HG02852 (cell line): Measurements from ENCODE around the gene GUCY1A1.

ENCODE experiments used
- ATAC-seq: cut with Tn5 transposase; IDR thresholded peaks from one replicate; pipeline ENCODE4 v1.9.1; 2021; ENCODE audit warnings: mild to moderate bottlenecking, moderate library complexity; ENCODE audit not compliant: unreplicated experiment

The GUCY1A1 gene

GRCh38 chr4:155658681-155659064 is 8.0 kb upstream of the GUCY1A1 start:
- ATAC-seq: no peak

- no peak for ATAC-seq
Observed at GRCh38 chr4:155659176-155659575, 7.5 kb upstream of the GUCY1A1 start.

GRCh38 chr4:155660436-155660835 is 6.2 kb upstream of the GUCY1A1 start:
- ATAC-seq: no peak

DNA sequence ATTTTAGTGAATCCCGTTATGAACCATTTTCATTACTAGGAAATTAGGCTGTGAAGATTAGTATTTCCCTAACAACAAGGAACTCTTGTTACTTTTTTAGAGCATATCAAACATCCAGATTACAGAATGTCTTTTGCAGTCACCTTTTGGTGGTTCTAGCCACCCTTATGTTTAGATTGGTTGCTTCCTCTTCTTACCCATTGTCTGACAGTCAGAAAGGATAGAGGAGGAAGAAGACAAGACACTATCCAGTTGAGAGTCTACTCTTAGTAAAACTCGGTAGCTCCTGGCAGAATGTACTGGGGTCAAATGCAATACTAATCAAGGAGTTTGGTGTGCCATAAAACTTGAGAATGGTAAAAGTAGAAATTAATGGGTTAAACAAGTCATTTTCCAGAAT is 1.6 kb upstream of the GUCY1A1 start:
- ATAC-seq: no peak

DNA sequence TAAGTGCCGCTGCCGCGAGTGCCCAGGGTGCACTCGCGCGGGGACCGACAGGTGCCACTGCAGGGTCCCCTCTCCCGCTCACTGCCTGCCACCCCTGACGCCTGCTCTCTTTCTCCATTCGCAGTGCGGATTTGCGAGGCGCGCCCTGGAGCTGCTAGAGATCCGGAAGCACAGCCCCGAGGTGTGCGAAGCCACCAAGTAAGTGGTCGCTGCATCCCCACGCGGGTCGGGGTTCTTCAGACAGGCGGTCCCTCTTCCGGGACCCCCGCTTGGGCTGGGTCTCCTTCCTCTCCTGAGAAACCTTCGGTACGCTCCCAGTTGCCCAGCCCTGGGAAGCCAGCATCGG is 547 bp downstream of the GUCY1A1 start:
- ATAC-seq: peak; percentile 54

- peak; percentile 45 for ATAC-seq
Observed at GRCh38 chr4:155667568-155668511, 1.2 kb downstream of the GUCY1A1 start.

GRCh38 chr4:155668707-155669220 is 2.1 kb downstream of the GUCY1A1 start:
- ATAC-seq: no peak

GRCh38 chr4:155672342-155672741 is 5.7 kb downstream of the GUCY1A1 start:
- no peak for ATAC-seq

- no peak for ATAC-seq
Observed at GRCh38 chr4:155673453-155673979, 6.9 kb downstream of the GUCY1A1 start.

GRCh38 chr4:155674669-155675071 is 8.0 kb downstream of the GUCY1A1 start:
- no peak for ATAC-seq

- ATAC-seq: peak; percentile 75
Observed at GRCh38 chr4:155675709-155676429, 9.2 kb downstream of the GUCY1A1 start.

- no peak for ATAC-seq
Observed at GRCh38 chr4:155676430-155676825, 9.8 kb downstream of the GUCY1A1 start.

DNA sequence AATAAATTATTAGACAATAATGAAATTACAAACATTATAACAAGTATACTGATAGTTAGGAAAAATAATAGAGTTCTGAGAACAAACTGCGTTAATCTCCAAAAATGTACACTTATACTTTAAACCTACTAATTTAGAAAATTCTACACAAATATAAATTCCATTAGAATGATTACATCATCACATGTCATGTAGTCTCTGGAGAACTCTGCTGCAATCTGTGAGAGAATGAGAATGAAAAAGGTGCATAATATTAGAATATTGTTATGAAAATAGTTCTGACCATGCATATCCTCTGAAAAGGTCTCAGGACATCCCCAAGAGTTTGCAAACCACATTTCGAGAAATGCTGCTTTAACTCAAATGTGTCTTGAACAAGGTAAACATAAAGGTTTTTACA is 11.4 kb downstream of the GUCY1A1 start:
- no peak for ATAC-seq

DNA sequence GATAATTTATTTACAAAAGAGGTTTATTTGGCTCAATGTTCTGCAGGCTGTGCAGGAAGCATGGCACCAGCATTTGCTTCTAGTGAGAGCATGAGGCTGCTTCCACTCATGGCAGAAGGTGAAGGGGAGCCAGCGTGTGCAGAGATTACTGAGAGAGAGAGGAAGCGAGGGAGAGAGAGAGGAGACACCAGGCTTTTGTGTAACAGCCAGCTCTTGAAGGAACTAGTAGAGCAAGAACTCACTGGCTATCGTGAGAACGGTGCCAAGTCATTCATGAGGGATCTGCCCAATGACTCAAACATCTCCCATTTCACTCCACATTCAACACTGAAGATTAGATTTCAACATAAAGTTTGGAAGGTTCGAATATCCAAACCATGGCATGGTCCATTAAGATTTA is 12.7 kb downstream of the GUCY1A1 start:
- no peak for ATAC-seq

DNA sequence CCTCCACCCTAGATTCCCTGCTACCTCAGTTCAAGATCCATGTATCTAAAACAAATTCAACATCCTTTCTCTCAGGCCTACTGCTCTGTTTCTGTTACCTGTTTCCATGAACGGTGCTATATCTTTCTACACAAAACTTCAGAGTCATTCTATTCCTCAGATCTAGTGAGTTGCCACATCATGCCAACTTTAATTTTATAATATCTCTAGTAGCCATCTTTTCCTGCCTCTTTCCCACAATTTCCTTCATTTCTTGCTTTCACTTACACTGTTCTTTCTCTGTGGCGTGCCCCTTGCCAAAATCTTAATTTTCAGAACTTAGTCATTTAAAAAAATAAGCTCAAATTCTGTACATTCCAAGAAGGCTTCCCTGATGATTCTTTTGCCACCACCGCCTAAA is 15.2 kb downstream of the GUCY1A1 start:
- ATAC-seq: no peak

GRCh38 chr4:155684423-155684822 is 17.8 kb downstream of the GUCY1A1 start:
- no peak for ATAC-seq

DNA sequence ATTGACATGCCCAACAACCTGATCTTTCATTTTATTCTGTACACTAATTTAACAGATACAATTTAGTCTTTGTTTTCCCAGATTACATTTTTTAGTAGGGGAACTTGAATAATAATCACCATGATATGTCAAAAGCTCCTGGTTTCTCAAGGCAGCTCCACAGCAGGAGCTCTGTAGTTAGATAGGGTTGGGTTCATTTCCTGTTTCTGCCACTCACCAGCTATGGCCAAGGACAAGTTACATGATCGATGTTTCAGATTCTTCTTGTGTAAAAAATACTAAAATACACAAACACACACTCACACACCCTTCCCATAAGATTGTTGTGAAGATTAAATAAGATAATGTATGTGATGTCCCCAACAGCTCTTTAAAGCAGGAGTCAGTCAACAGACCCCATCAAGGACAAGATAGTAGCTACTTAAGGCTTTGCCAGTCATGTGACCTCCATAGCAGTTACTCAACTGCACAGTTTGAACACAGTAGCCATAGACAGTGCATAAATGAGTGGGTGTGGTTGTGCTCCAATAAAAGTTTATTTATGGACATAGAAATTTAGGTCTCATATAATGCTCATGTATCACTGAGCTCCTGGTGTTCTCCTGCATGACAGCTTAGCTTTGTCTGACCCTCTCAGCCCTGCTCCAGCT is 18.4 kb downstream of the GUCY1A1 start:
- no peak for ATAC-seq

DNA sequence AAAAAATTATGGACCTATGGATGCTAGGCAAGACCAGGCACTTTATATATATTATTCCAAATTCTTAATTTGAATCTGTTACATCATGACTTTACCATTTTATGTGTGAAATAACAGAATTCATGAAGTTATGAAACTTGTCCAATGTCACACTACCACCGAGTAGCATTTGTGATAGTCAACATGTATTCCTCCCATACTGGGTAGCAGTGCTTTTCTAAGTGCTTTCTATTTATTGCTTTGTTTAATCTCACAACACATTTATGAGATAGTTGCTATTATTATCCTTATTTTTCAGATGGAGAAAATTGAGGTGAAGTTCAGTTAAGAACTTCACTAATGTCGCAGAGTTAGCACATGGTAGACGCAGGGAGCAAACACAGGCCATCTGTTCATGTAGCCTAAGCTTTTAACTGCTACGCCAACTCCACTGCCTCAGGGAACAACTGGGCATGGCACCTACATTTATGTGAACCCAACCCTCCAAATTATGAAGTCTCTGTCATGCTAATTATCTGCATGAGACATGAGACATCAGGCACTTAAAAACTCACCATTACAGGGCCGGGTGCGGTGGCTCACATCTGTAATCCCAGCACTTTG is 20.8 kb downstream of the GUCY1A1 start:
- ATAC-seq: no peak

DNA sequence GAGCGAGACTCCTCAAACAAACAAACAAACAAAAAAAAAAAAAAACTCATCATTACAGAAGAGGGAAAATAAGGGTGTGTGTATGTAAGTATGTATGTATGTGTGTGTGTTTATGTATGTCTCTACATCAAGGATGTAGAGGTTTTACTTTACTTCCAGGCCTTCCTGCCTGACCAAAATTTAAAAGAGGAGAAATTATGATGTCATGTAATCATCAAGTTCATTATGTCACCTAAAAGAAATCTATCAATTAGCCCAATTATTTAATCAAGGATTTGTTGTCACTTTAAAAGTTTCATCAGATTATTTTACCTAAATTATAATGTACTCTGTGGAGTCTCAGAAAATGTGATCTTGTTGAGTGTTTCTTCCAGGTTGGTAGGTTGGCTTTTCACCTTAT is 21.6 kb downstream of the GUCY1A1 start:
- ATAC-seq: no peak

GRCh38 chr4:155688860-155689259 is 22.2 kb downstream of the GUCY1A1 start:
- no peak for ATAC-seq
